Gastroesophageal sphincter (tissue), 4 donors: ENCODE measurements around the gene TEX13D. TPM values are rescaled to one million over a fixed set of nuclear protein-coding genes. Genes with fewer than 3 reads are reported as not detected.
A peak's percentile ranks its signal among the peaks of the same experiment; 100 is the strongest.

Experiments
- ATAC-seq: fragments of 150-250 bp; one replicate; pipeline ENCODE4 v1.9.1; 2016; ENCODE audit warnings: mild to moderate bottlenecking, moderate library complexity
- H3K27ac ChIP-seq, 4 donors: fragments of 200-600 bp; sonication (generic) in 3 of 4; 1 replicate in 3 of 4; 2 replicates in 1 of 4; pipeline ENCODE4 v1.5.1; 2016 to 2019
- H3K27me3 ChIP-seq: fragments of 200-600 bp; sonication (generic); one replicate; pipeline ENCODE4 v1.5.1; 2019
- H3K36me3 ChIP-seq, 2 donors: fragments of 200-600 bp; sonication (generic); one replicate each; pipeline ENCODE4 v1.5.1; 2019; ENCODE audit warnings: control low read depth in 1 of 2
- H3K4me1 ChIP-seq, 3 donors: fragments of 200-600 bp; sonication (generic); 1 replicate in 2 of 3; 2 replicates in 1 of 3; pipeline ENCODE4 v1.5.1; 2016 to 2019; ENCODE audit warnings: control low read depth in 2 of 3
- H3K4me3 ChIP-seq, 2 donors: fragments of 200-600 bp; sonication (generic); one replicate each; pipeline ENCODE4 v1.5.1; 2019; ENCODE audit warnings: mild to moderate bottlenecking in 1 of 2, moderate library complexity in 1 of 2
- H3K9me3 ChIP-seq, 3 donors: fragments of 200-600 bp; sonication (generic); one replicate each; pipeline ENCODE4 v1.5.1; 2017 to 2019; ENCODE audit warnings: control low read depth in 2 of 3
- CTCF ChIP-seq, 4 experiments: fragments of 200-600 bp in 2 of 4; fragments of 450-650 bp in 2 of 4; sonication (generic) in 1 of 4; IDR thresholded peaks; one replicate each; pipeline ENCODE4 v1.5.1; 2017 to 2019; ENCODE audit warnings: antibody characterized with exemption in 4 of 4, mild to moderate bottlenecking in 2 of 4, moderate library complexity in 2 of 4
- EP300 ChIP-seq: sonication (generic); formaldehyde crosslinking; IDR thresholded peaks from one replicate; pipeline ENCODE4 v1.6.1; 2017; ENCODE audit warnings: antibody characterized with exemption, mild to moderate bottlenecking
- POLR2A ChIP-seq, 2 donors: fragments of 450-650 bp; IDR thresholded peaks; one replicate each; pipeline ENCODE4 v1.6.1; 2017; ENCODE audit warnings: antibody characterized with exemption in 2 of 2, mild to moderate bottlenecking in 2 of 2, moderate library complexity in 1 of 2
- POLR2AphosphoS5 ChIP-seq: sonication (generic); formaldehyde crosslinking; IDR thresholded peaks from one replicate; pipeline ENCODE4 v1.6.1; 2017; ENCODE audit warnings: antibody characterized with exemption
- WGBS, 2 donors: methylation state at CpG; one replicate each; pipeline ENCODE4 v1.1.5; 2018; ENCODE audit warnings: low coverage in 1 of 2; 5-methylcytosine and 5-hydroxymethylcytosine counted together
- total RNA-seq, 4 donors: library from RNA; depleted of rRNA; stranded (reverse); fragments of >200 nt; gene quantifications; one replicate each; pipeline ENCODE4 v1.1.0, GENCODE V29; 2016

The TEX13D gene
- total RNA-seq, 4 donors from 2014 or later: 0.17 to 1.2 TPM; not detected in 2

- H3K36me3 ChIP-seq: no peaks in the 10 kb centered on the region
- TF ChIP-seq EP300 (no peak), POLR2A (IDR thresholded peaks at IDR 0.05) (no peak), CTCF (IDR thresholded peaks at IDR 0.05) (no peak), POLR2AphosphoS5 (no peak)
- no peak for ATAC-seq
These were observed 10.6 kb downstream of the TEX13D start for GRCh38 chrX:124343016-124343415.

DNA sequence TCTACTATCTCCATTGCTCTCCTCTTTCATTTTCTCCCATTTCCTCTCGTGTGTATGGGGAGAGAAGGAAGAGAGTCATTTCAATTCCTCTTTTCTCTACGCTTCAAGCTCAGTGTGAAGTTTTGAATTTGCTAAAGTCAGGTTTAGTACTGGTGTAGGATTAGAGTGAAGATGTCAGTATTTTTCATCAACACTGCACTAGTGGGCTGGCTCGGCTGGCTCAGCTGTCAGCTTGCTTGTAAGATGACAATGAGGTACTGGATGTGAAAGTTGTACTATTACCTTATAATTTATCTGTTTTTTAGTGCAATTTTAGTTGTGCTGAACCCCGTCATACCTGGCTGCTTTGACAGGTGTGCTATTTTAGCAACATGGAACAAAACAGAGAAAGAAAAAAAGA, 11.8 kb downstream of the TEX13D start:
- Histone ChIP-seq H3K27me3 (no peaks in the 10 kb centered on the region), H3K9me3 (no peaks in the 10 kb centered on the region), H3K27ac (no peak overlapping the region), H3K4me1 (no peaks in the 10 kb centered on the region), H3K36me3 (no peaks in the 10 kb centered on the region), H3K4me3 (no peak overlapping the region)
- TF ChIP-seq CTCF (IDR thresholded peaks at IDR 0.05) (no peak), POLR2AphosphoS5 (no peak), EP300 (no peak), POLR2A (IDR thresholded peaks at IDR 0.05) (no peak)
- WGBS, 2 donors: 39 to 92% methylated on average over 2 to 3 of the region's 4 CpGs
- ATAC-seq: no peak

More at GRCh38 chrX:124343016-124343415, 10.6 kb downstream of the TEX13D start:
- H3K9me3 ChIP-seq: no peaks in the 10 kb centered on the region
- H3K4me3 ChIP-seq: no peak overlapping the region
- H3K4me1 ChIP-seq: no peaks in the 10 kb centered on the region
- no peaks in the 10 kb centered on the region for H3K27me3 ChIP-seq
- H3K27ac ChIP-seq: peak overlapping the region in 1 of 4 donors; percentile 27

DNA sequence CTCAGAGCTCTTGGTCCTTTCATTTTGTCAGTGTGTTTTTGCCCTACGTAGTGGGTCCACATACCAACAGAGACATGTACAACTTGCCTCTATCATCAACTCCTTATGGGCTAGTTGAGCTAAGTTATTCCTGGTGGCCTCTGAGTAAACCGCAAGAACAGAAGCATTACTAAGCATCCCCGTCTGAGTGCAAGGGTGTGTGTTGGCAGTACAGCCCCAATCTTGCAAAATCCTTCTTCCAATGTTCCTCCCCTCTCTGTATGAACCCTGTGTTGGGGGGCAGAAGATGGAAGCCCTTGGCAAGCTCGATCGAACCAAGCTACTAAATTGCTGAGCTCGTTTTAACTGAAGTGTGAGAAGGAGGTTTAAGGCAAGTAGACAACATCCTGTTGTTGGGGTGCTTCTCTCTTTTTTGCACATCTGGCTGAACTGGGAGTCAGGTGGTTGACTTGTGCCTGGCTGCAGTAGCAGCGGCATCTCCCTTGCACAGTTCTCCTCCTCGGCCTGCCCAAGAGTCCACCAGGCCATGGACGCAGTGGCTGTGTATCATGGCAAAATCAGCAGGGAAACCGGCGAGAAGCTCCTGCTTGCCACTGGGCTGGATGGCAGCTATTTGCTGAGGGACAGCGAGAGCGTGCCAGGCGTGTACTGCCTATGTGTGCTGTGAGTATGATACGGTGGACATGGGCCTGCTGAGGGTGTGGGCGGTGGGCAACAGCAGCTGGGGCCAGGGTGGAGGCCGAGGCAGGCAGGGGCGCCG, 13.8 kb downstream of the TEX13D start, which contains the start of gene SH2D1A:
Gene SH2D1A (plus strand): TSS at position 447 of the 760 bp plus-strand sequence. CDS start 80 bp downstream, at position 527.
- no peak within 1 kb of the TSS for H3K4me3 ChIP-seq
- H3K36me3 ChIP-seq: no peaks in the 10 kb centered on the region
- no peak within 1 kb of the TSS for H3K27ac ChIP-seq
- H3K27me3 ChIP-seq: no peaks in the 10 kb centered on the region
- TF ChIP-seq POLR2A (IDR thresholded peaks at IDR 0.05): no peak
- no peak for TF ChIP-seq CTCF (IDR thresholded peaks at IDR 0.05)
- no peak for TF ChIP-seq EP300
- TF ChIP-seq POLR2AphosphoS5: no peak
- no peaks in the 10 kb centered on the region for H3K4me1 ChIP-seq
- 72 to 90% methylated on average over 2 to 6 of the region's 19 CpGs for WGBS, 2 donors
- H3K9me3 ChIP-seq: no peaks in the 10 kb centered on the region
- ATAC-seq: peak; percentile 22

- TF ChIP-seq POLR2A (IDR thresholded peaks at IDR 0.05) (no peak), EP300 (no peak), POLR2AphosphoS5 (no peak), CTCF (IDR thresholded peaks at IDR 0.05) (no peak)
- no peak for ATAC-seq
- H3K27me3 ChIP-seq: no peaks in the 10 kb centered on the region
- WGBS, 2 donors: 73% methylated on average over 6 of the region's 15 CpGs; no CpG with 5 or more reads in 1 of the 2 donors
- no peaks in the 10 kb centered on the region for H3K9me3 ChIP-seq
- no peaks in the 10 kb centered on the region for H3K4me1 ChIP-seq
- H3K36me3 ChIP-seq: no peaks in the 10 kb centered on the region
- H3K27ac ChIP-seq: no peak overlapping the region
- no peak overlapping the region for H3K4me3 ChIP-seq
These were observed 14.4 kb downstream of the TEX13D start for GRCh38 chrX:124346877-124347241.

DNA sequence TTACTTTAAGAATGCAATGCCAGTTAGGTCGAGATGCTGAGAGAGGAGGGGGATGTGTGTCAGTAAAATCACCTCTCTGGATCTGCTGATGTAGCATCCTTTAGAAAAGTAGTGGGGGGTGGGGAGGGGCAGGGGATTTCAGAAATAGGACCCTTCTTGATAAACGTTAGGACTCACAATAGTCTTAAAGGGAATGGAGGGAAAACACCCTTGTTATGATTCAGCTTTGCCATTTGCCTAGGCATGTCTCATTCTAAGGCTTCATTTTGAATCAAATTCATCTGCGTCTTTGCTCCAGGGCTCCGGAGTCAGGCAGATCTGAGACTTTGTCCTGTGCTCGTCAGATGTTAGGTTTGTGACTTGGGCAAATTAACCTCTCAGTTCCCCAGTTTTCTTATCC, 14.8 kb downstream of the TEX13D start:
- H3K27me3 ChIP-seq: no peaks in the 10 kb centered on the region
- H3K4me1 ChIP-seq: no peaks in the 10 kb centered on the region
- no peak for ATAC-seq
- WGBS, 2 donors: 57 to 64% methylated on average over 3 to 5 of the region's 5 CpGs
- H3K4me3 ChIP-seq: no peak overlapping the region
- no peak overlapping the region for H3K27ac ChIP-seq
- H3K36me3 ChIP-seq: no peaks in the 10 kb centered on the region
- H3K9me3 ChIP-seq: no peaks in the 10 kb centered on the region
- TF ChIP-seq EP300: no peak
- no peak for TF ChIP-seq POLR2AphosphoS5
- no peak for TF ChIP-seq CTCF (IDR thresholded peaks at IDR 0.05)
- no peak for TF ChIP-seq POLR2A (IDR thresholded peaks at IDR 0.05)
